BE2C (cell line): ENCODE measurements around the gene DNAH14.
"Not testable (repeated sequence)": the region's sequence is repeated elsewhere in the genome, so short reads cannot be mapped to it uniquely, and the experiment has no call there.

Experiments used
- DNase-seq: peaks from one replicate; pipeline ENCODE4 v3.0.0-alpha.2; 2020
- H3K27me3 ChIP-seq: fragments of 250-450 bp; sonication (Bioruptor Pico); 2 replicates; pipeline ENCODE4 v1.5.1; 2020; ENCODE audit warnings: mild to moderate bottlenecking
- H3K36me3 ChIP-seq: fragments of 250-450 bp; sonication (Bioruptor Pico); 2 replicates; pipeline ENCODE4 v1.5.1; 2020; ENCODE audit warnings: mild to moderate bottlenecking
- H3K4me1 ChIP-seq: fragments of 250-450 bp; sonication (Bioruptor Pico); 2 replicates; pipeline ENCODE4 v1.5.1; 2020
- H3K4me3 ChIP-seq: 2 replicates; pipeline ENCODE4 v1.5.1; 2011; ENCODE audit warnings: low read depth, low read length
- H3K9me3 ChIP-seq: fragments of 250-450 bp; sonication (Bioruptor Pico); 2 replicates; pipeline ENCODE4 v1.5.1; 2020
- TF ChIP-seq, protein P1 (sequence below): IDR thresholded peaks from 2 replicates; pipeline ENCODE4 v1.5.1; 2012; ENCODE audit warnings: mild to moderate bottlenecking, low read depth, low read length

The DNAH14 gene

GRCh38 chr1:225378880-225379279, 449.4 kb downstream of the DNAH14 start:
- Histone ChIP-seq H3K27me3 (no peaks in the 10 kb centered on the region), H3K4me3 (no peak overlapping the region), H3K4me1 (no peaks in the 10 kb centered on the region), H3K9me3 (no peaks in the 10 kb centered on the region), H3K36me3 (no peaks in the 10 kb centered on the region)
- TF ChIP-seq, protein P1, sequence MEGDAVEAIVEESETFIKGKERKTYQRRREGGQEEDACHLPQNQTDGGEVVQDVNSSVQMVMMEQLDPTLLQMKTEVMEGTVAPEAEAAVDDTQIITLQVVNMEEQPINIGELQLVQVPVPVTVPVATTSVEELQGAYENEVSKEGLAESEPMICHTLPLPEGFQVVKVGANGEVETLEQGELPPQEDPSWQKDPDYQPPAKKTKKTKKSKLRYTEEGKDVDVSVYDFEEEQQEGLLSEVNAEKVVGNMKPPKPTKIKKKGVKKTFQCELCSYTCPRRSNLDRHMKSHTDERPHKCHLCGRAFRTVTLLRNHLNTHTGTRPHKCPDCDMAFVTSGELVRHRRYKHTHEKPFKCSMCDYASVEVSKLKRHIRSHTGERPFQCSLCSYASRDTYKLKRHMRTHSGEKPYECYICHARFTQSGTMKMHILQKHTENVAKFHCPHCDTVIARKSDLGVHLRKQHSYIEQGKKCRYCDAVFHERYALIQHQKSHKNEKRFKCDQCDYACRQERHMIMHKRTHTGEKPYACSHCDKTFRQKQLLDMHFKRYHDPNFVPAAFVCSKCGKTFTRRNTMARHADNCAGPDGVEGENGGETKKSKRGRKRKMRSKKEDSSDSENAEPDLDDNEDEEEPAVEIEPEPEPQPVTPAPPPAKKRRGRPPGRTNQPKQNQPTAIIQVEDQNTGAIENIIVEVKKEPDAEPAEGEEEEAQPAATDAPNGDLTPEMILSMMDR, result no peak
- no peak for DNase-seq

DNA sequence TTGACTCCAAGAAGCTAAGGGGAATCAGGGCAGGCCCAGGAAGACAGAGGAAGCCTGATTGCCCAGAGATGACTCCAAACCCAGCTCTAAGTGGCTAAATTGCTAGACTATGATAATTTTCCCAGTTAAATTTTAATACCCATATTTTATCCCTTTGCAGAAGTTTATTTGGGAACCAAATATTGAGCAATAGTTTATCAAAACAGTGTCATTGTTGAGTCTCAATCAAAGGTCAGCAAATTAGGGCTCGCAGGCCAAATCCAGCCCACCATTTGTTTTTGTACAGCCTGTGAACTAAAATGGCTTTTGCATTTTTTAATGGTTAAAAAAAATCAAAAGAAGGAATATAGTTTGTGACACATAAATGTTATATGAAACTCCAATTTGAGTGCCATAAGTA, 451.2 kb downstream of the DNAH14 start:
- no peaks in the 10 kb centered on the region for H3K36me3 ChIP-seq
- TF ChIP-seq, protein P1, result no peak
- H3K9me3 ChIP-seq, result no peaks in the 10 kb centered on the region
- H3K27me3 ChIP-seq, result no peaks in the 10 kb centered on the region
- no peak for DNase-seq
- no peak overlapping the region for H3K4me3 ChIP-seq
- H3K4me1 ChIP-seq, result no peaks in the 10 kb centered on the region

- H3K4me3 ChIP-seq, H3K27me3 ChIP-seq, H3K36me3 ChIP-seq, H3K4me1 ChIP-seq, H3K9me3 ChIP-seq, DNase-seq: not testable (repeated sequence)
These were observed 457.4 kb downstream of the DNAH14 start for GRCh38 chr1:225386860-225387259.

GRCh38 chr1:225388372-225388771, 458.9 kb downstream of the DNAH14 start:
- Histone ChIP-seq H3K9me3 (no peaks in the 10 kb centered on the region), H3K27me3 (no peaks in the 10 kb centered on the region), H3K4me1 (no peaks in the 10 kb centered on the region), H3K36me3 (no peaks in the 10 kb centered on the region), H3K4me3 (no peak overlapping the region)
- DNase-seq, result no peak
- TF ChIP-seq, protein P1, result no peak

DNA sequence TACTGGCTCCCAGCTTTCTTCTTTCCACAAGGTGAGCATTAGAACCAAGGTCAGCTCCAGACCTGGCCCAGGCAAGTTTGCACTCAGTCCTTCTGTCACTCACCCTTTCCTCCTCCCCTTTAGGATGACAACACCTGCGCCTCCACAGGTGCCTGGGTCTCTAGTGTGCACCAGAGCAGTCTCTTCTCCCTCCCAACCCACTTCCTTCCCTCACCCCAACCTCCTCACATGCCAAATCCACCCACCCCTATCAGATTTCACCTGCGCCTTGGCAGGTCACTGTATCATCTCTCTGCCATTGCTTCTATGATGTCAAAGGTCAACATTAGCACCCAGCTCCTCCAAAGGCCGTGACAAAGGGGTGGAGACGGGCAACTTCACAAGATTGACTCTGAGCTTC, 460.4 kb downstream of the DNAH14 start:
- Histone ChIP-seq H3K9me3 (no peaks in the 10 kb centered on the region), H3K36me3 (peaks cover 2% of the 10 kb centered on the region; the same call in 1 of the 2 replicates), H3K4me1 (no peaks in the 10 kb centered on the region), H3K27me3 (no peaks in the 10 kb centered on the region), H3K4me3 (no peak overlapping the region)
- TF ChIP-seq, protein P1, result no peak
- DNase-seq, result no peak

DNA sequence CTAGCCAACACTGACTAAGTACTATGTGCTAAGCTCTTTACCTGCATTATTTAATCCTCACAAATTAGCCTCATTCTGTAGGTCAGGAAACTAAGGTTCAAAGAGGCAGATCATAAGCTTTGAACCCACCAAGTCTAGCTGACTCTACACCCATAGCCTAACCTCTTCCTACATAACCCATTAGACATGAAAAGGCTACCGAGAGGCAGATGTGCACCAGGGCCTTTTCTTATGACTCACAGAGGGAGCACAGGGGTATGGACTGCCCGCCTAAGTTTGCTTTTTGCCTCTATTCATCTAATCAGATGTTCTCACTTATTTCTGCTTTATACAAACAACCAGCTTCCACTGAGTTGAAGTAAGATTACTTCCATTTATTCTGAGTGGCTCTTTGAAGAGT, 466.9 kb downstream of the DNAH14 start:
- H3K9me3 ChIP-seq, result no peaks in the 10 kb centered on the region
- peaks cover 48% of the 10 kb centered on the region for H3K36me3 ChIP-seq
- TF ChIP-seq, protein P1, result no peak

DNA sequence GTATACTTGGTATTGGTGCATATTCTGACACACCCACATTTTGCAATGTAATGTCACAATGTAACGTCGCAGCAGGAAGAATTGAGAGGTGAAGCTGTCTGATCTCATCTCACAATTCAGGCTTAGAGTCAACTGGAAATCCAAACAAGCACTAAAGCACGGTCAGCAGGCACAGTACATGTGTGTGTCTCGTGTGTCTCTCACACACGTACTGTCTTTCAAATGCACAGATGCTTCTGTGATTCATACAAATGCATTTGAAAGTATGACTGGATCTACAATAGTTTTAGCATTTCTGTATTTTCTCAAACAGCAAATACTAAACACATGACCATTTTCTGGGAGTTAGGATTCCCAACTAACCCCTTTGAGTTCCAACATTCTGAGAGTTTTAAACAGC, 471.5 kb downstream of the DNAH14 start:
- no peak overlapping the region for H3K4me3 ChIP-seq
- DNase-seq, result no peak
- peaks cover 80% of the 10 kb centered on the region for H3K36me3 ChIP-seq
- TF ChIP-seq, protein P1, result no peak
- no peaks in the 10 kb centered on the region for H3K27me3 ChIP-seq
- no peaks in the 10 kb centered on the region; the same call in 1 of the 2 replicates for H3K4me1 ChIP-seq
- no peaks in the 10 kb centered on the region for H3K9me3 ChIP-seq

More for the DNA sequence above, 466.9 kb downstream of the DNAH14 start:
- no peak for DNase-seq
- H3K4me3 ChIP-seq, result no peak overlapping the region
- H3K27me3 ChIP-seq, result no peaks in the 10 kb centered on the region
- no peaks in the 10 kb centered on the region for H3K4me1 ChIP-seq
